ENCODE measurements around the gene HMCN1.

Gene HMCN1

DNA sequence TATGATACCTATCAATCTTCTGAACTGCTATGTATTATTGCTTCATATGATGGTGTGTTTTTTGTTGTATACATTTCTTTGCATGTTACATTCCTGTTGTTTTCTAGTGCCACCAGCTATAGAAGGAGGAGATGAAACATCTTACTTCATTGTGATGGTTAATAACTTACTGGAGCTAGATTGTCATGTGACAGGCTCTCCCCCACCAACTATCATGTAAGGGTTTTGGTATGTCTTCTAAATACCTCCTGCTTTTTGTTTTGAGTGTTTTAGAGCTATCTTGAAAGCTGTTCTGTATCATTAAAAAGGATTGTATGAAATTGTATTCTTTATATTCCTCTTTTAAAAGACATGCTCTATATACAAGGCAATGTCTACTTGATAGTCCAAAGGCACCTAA lies 282.7 kb downstream of the HMCN1 start:
- ChIA-PET POLR2A (no interaction called here), CTCF (no interaction called here)

GRCh38 chr1:186022184-186022583 lies 288.0 kb downstream of the HMCN1 start:
- no peak for DNase-seq (ENCODE audit: extremely low spot score)
- TF ChIP-seq LEF1 (IDR thresholded peaks at IDR 0.05; ENCODE audit: borderline replicate concordance) (no peak), FOXM1 (IDR thresholded peaks at IDR 0.05; ENCODE audit: borderline replicate concordance) (no peak), CTBP1 (IDR thresholded peaks at IDR 0.05; ENCODE audit: borderline replicate concordance) (no peak), TARDBP (IDR thresholded peaks at IDR 0.05) (no peak), BHLHE40 (IDR thresholded peaks at IDR 0.05; ENCODE audit: borderline replicate concordance) (no peak), NFRKB (IDR thresholded peaks at IDR 0.05) (no peak), ELF4 (IDR thresholded peaks at IDR 0.05) (no peak), SUZ12 (IDR thresholded peaks at IDR 0.05) (no peak), FOXA1 (IDR thresholded peaks at IDR 0.05) (no peak), ZNF384 (IDR thresholded peaks at IDR 0.05) (no peak), FOXK2 (IDR thresholded peaks at IDR 0.05) (no peak), L3MBTL2 (conservative IDR thresholded peaks at IDR 0.05) (no peak), SP1 (IDR thresholded peaks at IDR 0.05) (no peak), HDGF (IDR thresholded peaks at IDR 0.05; ENCODE audit: borderline replicate concordance) (no peak), ARNT (IDR thresholded peaks at IDR 0.05) (no peak), PKNOX1 (IDR thresholded peaks at IDR 0.05) (no peak)
- ChIA-PET POLR2A (no interaction called here), CTCF (no interaction called here)

More for the DNA sequence above, 282.7 kb downstream of the HMCN1 start:
- no peak for TF ChIP-seq TARDBP (IDR thresholded peaks at IDR 0.05)
- TF ChIP-seq L3MBTL2 (conservative IDR thresholded peaks at IDR 0.05), result no peak
- no peak for DNase-seq (ENCODE audit: extremely low spot score)

DNA sequence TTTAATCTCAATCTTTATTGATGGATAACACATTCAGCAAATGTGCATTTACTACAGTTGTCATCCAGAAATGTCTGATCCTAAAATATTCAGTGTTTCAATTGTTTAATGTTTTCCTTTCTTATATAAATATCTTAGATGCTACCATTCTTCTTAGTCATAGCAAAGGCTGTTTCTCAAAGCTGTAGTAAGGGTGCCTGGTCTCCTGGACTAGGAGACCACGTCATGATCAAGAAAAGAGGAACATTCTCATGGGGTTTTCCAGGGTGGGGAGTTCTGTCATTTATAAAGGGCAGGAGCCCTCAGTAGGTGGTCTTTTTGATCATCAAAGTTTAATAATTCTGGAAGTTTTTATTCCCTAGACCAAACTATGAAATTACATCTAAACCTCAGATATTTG lies 292.8 kb downstream of the HMCN1 start:
- CTCF ChIA-PET, result no interaction called here
- no peak for TF ChIP-seq SP1 (IDR thresholded peaks at IDR 0.05)
- no peak for TF ChIP-seq ELF4 (IDR thresholded peaks at IDR 0.05)
- POLR2A ChIA-PET, result no interaction called here
- DNase-seq (ENCODE audit: extremely low spot score), result no peak

- CTCF ChIA-PET, result no interaction called here
- DNase-seq (ENCODE audit: extremely low spot score), result no peak
- TF ChIP-seq FOXM1 (IDR thresholded peaks at IDR 0.05; ENCODE audit: borderline replicate concordance) (no peak), ARNT (IDR thresholded peaks at IDR 0.05) (no peak), ELF4 (IDR thresholded peaks at IDR 0.05) (no peak), SP1 (IDR thresholded peaks at IDR 0.05) (no peak), LEF1 (IDR thresholded peaks at IDR 0.05; ENCODE audit: borderline replicate concordance) (no peak), NFRKB (IDR thresholded peaks at IDR 0.05) (no peak), FOXA1 (IDR thresholded peaks at IDR 0.05) (no peak), TARDBP (IDR thresholded peaks at IDR 0.05) (no peak), PKNOX1 (IDR thresholded peaks at IDR 0.05) (no peak), L3MBTL2 (conservative IDR thresholded peaks at IDR 0.05) (no peak), HDGF (IDR thresholded peaks at IDR 0.05; ENCODE audit: borderline replicate concordance) (no peak), SUZ12 (IDR thresholded peaks at IDR 0.05) (no peak), CTBP1 (IDR thresholded peaks at IDR 0.05; ENCODE audit: borderline replicate concordance) (no peak), FOXK2 (IDR thresholded peaks at IDR 0.05) (no peak)
- POLR2A ChIA-PET, result no interaction called here
Measured at GRCh38 chr1:186027621-186028020, 293.4 kb downstream of the HMCN1 start.

DNA sequence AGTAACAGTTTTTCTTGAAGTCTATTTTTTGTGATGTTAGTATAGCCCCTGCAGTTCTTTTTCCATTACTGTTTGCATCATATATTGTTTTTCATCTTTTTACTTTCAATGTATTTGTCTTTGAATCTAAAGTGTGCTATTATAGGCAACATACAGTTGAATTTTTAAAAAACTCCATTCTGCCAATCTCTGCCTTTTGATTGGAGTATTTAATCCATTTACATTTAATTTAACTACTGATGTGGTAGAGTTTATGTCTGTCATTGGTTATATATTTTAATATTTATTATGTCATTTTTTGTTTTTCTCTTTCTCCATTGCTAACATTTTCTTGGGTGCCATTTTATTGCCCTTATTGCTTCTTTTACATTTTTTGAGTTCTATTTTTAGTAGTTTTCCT lies 296.3 kb downstream of the HMCN1 start:
- CTCF ChIA-PET, result no interaction called here
- POLR2A ChIA-PET, result no interaction called here
- no peak for DNase-seq (ENCODE audit: extremely low spot score)
- TF ChIP-seq L3MBTL2 (conservative IDR thresholded peaks at IDR 0.05) (no peak), CTBP1 (IDR thresholded peaks at IDR 0.05; ENCODE audit: borderline replicate concordance) (no peak), NFRKB (IDR thresholded peaks at IDR 0.05) (no peak), HDGF (IDR thresholded peaks at IDR 0.05; ENCODE audit: borderline replicate concordance) (no peak), ARNT (IDR thresholded peaks at IDR 0.05) (no peak), SUZ12 (IDR thresholded peaks at IDR 0.05) (no peak), FOXM1 (IDR thresholded peaks at IDR 0.05; ENCODE audit: borderline replicate concordance) (no peak), LEF1 (IDR thresholded peaks at IDR 0.05; ENCODE audit: borderline replicate concordance) (no peak), SP1 (IDR thresholded peaks at IDR 0.05) (no peak), PKNOX1 (IDR thresholded peaks at IDR 0.05) (no peak), ZNF384 (IDR thresholded peaks at IDR 0.05) (no peak), FOXA1 (IDR thresholded peaks at IDR 0.05) (no peak), ELF4 (IDR thresholded peaks at IDR 0.05) (no peak), FOXK2 (IDR thresholded peaks at IDR 0.05) (no peak), TARDBP (IDR thresholded peaks at IDR 0.05) (no peak), BHLHE40 (IDR thresholded peaks at IDR 0.05; ENCODE audit: borderline replicate concordance) (no peak)

DNA sequence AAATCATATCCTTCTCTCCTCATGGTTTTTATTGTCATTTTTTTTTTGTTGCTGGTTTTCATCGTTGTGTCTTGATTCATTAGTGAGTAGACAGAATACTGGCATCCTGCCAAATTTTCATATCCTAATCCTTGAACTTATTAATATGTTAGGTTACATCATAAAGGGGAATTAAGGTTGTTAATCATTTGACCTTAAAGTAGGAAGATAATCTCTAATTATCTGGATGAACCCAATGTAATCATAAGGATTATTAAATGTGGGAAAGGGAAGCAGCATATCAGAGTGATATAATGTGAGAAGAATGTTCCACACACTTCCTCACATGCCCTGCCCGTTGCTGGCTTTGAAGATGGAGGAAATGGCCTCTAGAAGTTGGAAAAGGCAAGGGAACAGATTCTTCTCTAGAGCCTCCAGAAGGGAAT lies 299.7 kb downstream of the HMCN1 start:
- TF ChIP-seq HDGF (IDR thresholded peaks at IDR 0.05; ENCODE audit: borderline replicate concordance), result no peak
- TF ChIP-seq BHLHE40 (IDR thresholded peaks at IDR 0.05; ENCODE audit: borderline replicate concordance), result no peak
- no peak for TF ChIP-seq SP1 (IDR thresholded peaks at IDR 0.05)
- no peak for TF ChIP-seq ARNT (IDR thresholded peaks at IDR 0.05)
- no peak for TF ChIP-seq FOXK2 (IDR thresholded peaks at IDR 0.05)
- no peak for TF ChIP-seq SUZ12 (IDR thresholded peaks at IDR 0.05)
- no peak for TF ChIP-seq ELF4 (IDR thresholded peaks at IDR 0.05)
- no peak for TF ChIP-seq FOXM1 (IDR thresholded peaks at IDR 0.05; ENCODE audit: borderline replicate concordance)
- no peak for TF ChIP-seq LEF1 (IDR thresholded peaks at IDR 0.05; ENCODE audit: borderline replicate concordance)
- no peak for TF ChIP-seq NFRKB (IDR thresholded peaks at IDR 0.05)
- no peak for TF ChIP-seq TARDBP (IDR thresholded peaks at IDR 0.05)
- TF ChIP-seq ZNF384 (IDR thresholded peaks at IDR 0.05), result no peak
- no peak for TF ChIP-seq FOXA1 (IDR thresholded peaks at IDR 0.05)
- TF ChIP-seq CTBP1 (IDR thresholded peaks at IDR 0.05; ENCODE audit: borderline replicate concordance), result no peak
- TF ChIP-seq L3MBTL2 (conservative IDR thresholded peaks at IDR 0.05), result no peak
- no peak for TF ChIP-seq PKNOX1 (IDR thresholded peaks at IDR 0.05)
- ChIA-PET POLR2A (no interaction called here), CTCF (no interaction called here)
- no peak for DNase-seq (ENCODE audit: extremely low spot score)
